Stimulated activated CD4-positive, alpha-beta T cell treated with anti-CD3 and anti-CD28 coated beads, TNF-alpha, amount 100 ng/mL, for 1 hour (primary cell): ENCODE measurements around the gene DUS4L.
"Not testable (repeated sequence)": the region's sequence is repeated elsewhere in the genome, so short reads cannot be mapped to it uniquely, and the experiment has no call there.

Experiments used
- DNase-seq, 3 donors: peaks; one replicate each; pipeline ENCODE4 v3.0.0-alpha.2; 2020; ENCODE audit warnings: low read depth in 3 of 3, low spot score in 1 of 3

The DUS4L gene, protein sequence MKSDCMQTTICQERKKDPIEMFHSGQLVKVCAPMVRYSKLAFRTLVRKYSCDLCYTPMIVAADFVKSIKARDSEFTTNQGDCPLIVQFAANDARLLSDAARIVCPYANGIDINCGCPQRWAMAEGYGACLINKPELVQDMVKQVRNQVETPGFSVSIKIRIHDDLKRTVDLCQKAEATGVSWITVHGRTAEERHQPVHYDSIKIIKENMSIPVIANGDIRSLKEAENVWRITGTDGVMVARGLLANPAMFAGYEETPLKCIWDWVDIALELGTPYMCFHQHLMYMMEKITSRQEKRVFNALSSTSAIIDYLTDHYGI

DNA sequence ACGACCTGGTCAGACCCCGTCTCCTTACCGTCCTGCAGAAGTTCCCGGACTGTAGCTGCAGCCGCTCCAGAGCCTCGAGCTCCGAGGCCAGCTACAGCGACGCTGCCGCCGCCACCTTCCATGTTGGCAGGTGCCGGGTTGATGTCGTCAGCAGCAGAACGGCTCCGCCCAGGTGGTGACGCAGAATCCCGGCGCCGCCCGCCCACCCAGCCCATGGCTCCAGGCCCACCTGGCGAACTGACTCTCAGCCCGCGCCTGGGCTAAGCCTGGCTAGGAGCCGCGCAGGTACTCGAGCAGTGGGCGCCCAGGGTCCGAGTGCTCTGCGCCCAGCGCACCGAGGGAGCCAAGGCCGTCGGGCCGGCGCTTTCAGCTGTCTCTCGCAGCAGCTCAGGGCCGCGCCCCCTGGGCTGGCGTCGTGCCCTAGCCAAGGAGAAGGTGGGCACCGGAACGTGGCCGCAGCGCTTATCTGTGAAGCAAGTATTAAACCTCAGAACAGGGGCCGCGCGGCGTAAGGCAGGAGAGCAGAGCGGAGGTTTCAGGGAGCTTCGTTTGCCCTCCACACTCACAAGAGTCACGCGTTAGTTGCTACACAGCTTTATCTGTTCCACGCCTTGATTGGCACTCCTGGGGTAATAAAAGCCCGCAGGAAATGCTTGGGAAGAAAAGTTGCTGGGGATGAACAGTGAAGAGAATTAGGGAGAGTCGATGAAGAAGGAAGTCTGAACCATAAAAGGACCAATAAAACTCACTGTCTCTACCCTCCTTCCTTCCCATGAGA is at the start of gene DUS4L, which contains the start of gene COG5:
DUS4L (plus strand) TSS at position 197 of the 778 bp plus-strand sequence. CDS start 3,100 bp downstream, outside the sequence.
COG5 (minus strand) TSS at position 146 of the 778 bp plus-strand sequence; CDS start at position 122, 24 bp downstream.
- peak; percentile 36 to 82 (median 52) for DNase-seq

DNA sequence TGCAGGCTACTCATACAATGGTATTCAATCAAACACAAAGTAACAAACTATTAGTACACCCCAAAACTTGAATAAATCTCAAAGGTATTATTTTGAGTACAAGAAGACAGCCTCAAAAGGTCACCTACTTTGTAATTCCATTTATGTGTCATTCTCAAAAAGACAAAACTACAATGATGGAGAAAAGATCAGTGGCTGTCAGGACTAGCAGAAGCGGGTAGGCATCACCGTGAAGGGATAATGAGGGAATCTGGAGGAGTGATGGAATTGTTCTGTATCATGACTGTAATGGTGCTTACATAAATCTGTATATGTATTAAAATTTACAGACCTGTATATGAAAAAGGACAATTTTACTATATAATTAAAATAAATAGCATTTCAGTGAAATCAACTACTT is 37.1 kb upstream of the DUS4L start:
- DNase-seq = no peak

GRCh38 chr7:107527196-107527595 is 36.6 kb upstream of the DUS4L start:
- no peak for DNase-seq

DNA sequence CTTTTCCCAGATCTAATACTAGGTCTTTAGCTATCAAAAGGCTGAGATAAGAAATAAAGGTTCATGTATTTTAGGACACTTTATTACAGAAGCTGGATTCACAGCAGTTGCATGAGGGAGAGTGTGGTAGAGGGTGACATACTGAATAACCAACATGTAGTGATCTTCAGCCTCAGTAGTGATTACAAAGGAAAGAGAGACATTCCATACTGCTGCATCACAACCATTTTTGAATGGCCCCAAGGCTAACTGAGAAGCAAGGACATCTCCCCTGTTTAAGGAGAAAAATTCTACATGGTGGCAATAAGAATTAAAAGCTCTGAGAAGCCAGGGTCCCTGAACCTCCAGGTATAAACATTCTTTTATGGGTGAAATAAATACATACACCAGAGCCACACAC is 35.3 kb upstream of the DUS4L start:
- DNase-seq = no peak

DNA sequence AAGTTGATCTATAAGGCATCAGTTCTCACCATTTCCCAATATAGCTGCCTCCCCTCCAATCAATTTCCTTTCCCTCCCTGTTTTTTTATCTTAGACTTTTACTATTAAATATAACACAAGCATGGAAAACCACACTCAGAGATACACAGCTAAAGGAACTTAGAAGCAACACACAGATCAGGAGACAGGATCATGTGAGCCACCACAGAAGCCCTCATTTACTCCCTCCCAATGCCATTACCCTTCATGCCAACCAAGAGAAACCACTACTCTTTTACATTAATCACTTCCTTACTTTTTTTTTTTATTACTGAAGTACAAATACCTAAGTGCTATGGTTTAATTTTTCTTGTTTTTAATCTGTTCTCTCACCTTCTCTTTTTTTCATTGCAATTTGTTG is 33.0 kb upstream of the DUS4L start:
- no peak for DNase-seq

DNA sequence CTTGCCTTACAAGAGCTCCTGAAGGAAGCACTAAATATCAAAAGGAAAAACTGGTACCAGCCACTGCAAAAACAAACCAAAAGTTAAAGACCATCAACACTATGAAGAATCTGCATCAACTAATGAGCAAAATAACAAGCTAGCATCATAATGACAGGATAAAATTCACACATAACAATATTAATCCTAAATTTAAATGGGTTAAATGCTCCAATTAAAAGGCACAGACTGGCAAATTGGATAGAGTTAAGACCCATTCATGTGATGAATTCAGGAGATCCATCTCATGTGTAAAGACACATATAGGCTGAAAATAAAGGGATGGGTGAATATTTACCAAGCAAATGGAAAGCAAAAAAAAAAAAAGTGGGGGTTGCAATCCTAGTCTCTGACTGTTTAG is 29.6 kb upstream of the DUS4L start:
- DNase-seq = no peak

DNA sequence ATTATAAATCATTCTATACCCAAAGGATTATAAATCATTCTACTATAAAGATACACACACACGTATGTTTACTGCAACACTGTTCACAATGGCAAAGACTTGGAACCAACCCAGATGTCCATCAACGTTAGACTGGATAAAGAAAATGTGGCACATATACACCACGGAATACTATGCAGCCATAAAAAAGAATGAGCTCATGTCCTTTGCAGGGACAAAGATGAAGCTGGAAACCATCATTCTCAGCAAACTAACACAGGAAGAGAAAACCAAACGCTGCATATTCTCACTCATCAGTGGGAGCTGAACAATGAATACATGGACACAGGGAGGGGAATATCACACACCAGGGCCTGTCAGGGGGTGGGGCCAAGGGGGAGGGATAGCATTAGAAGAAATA is 26.5 kb upstream of the DUS4L start:
- DNase-seq = not testable (repeated sequence)

DNA sequence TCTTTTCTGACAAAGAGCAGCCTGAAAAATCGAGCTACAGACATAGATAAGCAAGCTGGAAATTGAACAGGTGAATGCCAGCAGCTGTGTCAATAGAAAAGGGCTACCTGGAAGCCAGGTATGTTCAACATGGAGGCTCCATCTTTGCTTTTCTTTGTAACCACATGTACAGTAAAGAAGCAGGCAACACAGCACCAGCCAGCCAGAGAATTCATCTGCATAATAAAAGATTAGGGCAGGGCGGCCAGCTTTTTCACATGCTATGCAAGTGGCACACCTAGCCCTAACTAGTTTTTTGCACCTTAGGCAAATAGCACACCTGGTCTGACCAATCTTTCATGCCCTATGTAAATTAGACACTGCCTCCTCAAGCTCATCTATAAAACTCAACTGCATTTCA is 25.8 kb upstream of the DUS4L start:
- no peak for DNase-seq

- DNase-seq = no peak
Observed at GRCh38 chr7:107543338-107543993, 20.3 kb upstream of the DUS4L start.

- DNase-seq = no peak
Observed at GRCh38 chr7:107544848-107545591, 18.8 kb upstream of the DUS4L start.

DNA sequence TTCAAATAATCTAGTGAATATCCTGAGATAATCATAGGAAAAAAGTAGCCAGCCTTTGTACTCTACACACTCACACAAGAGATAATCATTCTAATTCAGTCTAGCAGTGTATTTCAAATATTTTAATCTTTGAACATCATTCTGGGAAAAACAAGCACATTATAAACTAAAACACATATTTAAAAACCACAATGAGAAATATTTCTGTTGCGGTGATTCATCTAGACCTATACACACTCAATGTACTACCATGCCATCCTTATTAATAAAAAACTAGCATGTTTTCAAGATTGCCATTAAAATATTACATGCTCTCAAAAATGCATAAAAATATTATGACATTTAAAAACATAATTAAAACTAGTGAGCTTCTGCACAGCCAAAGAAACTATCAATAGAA is 11.8 kb upstream of the DUS4L start:
- DNase-seq = no peak

DNA sequence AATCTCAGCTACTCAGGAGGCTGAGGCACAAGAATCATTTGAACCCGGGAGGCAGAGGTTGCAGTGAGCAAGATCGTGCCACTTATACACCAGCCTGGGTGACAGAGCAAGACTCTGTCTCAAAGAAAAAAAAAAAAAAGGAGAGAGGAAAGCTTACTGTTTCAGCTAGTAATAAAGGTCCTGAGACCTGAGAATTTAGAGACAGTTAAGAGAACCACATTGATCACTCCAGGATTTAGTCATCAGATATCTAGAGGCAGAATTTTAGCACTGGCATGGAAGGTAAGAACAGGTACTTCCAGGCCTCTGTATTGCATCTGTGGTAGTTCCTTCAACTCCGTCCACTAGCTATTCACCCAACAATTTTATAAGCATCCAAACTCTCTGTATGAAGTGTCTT is 7.9 kb upstream of the DUS4L start:
- DNase-seq = no peak

- no peak for DNase-seq
Observed at GRCh38 chr7:107559864-107560263, 3.9 kb upstream of the DUS4L start.

DNA sequence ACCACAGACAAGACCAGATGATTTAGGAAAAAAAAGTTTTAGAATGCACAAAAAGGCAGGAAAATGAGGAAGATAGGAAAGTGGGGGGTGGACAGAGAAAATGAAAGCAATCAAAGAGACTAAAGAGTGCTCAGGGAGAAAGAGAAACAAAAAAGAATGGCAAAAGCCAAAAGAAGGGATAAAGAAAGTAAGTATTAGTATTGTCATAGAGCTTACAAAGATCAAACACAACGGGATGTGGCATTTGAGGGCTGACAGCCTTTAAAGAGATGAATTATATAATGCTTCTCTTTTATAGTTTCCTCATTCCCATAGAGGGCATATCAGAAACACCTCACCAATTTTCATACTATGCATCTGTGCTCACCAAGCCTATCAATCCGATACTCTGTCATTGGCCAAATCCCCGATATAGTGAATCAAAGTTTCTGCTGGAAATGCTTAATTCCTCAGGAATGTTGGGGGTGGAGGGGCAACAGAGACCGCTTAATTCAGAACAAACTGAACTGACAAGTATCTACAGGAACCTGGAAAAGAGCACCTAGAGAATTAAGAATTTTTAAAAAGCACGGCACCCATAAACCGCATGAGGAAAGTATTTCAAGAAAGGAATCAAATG is 2.8 kb upstream of the DUS4L start:
- DNase-seq = no peak

DNA sequence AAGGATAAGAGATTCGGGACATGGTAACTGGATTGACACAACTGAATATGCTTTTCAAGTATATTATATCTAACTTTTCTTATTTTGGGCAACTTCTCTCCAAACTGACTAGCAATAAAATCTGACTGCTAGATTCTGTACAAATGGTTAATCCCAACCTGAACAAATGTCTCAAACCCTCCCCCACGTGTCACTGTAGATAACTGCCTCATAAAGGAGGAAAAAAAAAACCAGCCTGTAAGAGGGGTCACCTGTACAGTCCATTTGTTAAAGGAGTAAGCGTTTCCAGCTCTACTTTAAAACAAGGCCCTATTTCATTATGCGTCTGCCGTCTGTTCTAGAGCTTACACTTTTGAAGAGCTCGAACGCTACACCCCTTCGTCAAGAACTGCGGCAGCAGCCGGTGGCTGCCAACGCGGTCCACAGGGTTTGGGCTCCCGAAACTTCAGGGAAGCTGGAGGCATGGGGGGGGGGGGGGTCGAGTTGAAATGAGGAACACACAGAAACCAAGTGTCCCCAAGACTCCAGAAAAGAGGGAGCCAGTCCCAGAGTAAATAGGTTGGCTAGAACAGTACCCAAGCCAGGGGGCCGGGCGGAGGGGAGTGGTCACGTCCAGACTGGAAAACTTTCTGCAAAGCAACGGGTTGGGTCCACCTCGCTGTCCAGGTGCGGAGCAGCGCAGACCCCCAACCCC is 543 bp upstream of the DUS4L start:
- no peak for DNase-seq

DNA sequence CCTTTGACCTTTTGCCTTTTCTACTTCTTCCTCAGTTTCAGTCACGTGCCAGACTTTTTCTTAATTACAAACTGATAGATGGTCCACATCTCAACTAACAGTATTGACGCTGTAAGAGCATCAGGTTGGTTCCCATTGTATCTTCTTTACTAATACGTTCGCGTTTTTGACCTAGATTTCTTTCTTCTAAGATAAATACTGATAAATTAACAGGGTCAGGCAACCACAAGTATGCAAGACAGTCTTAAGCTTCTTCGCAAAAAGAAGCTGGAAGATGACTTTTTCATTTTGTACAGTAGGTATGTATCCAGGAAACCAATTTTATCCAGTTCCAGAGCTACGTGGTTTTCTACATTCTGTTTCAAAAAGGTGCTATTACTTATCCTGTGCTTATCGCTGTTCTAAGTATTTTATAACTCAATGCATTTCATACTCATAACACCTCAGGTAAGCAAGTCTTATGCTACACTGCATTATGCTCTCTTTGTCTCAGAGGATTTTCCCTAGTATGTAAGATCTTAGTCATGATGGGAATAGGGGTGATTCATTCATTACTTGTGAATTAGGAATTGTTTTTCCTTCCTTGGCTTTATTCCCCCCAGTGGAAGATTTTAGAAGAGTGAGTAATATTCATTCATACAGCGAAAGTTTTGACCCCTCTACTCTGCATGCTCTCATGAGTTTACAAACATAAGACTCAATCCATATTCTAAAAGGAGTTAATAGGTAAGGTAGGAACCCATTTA is 955 bp downstream of the DUS4L start:
- no peak for DNase-seq

DNA sequence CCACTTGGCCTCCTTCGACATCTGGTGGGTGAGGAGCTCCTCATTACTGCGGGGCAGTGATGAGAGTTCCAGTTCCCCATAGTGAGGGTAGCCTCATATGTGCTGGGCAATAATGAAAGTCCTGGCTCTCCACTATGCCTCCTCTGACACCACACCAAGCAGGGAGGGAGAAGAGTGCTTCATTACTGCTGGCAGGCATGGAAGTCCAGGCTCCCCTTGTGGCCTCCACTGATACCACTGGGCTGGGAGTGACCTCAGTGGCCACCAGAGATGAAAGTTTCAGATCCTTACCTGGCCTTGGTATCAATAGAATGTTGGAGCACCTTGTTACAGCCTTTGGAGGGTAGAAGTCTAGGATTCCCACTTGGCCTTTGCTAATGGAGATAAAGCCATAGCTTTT is 6.5 kb downstream of the DUS4L start:
- no peak for DNase-seq

- no peak for DNase-seq
Observed at GRCh38 chr7:107573537-107573936, 9.8 kb downstream of the DUS4L start.

GRCh38 chr7:107579554-107579884 is 15.7 kb downstream of the DUS4L start:
- no peak for DNase-seq
